Non-pigmented ciliary epithelial cell (primary cell): ENCODE measurements around the gene MTMR3.
"Not testable (repeated sequence)": the region's sequence is repeated elsewhere in the genome, so short reads cannot be mapped to it uniquely, and the experiment has no call there.

Experiments
- DNase-seq: peaks from one replicate; pipeline ENCODE4 v3.0.0-alpha.2; 2010; ENCODE audit warnings: low read depth

The MTMR3 gene

DNA sequence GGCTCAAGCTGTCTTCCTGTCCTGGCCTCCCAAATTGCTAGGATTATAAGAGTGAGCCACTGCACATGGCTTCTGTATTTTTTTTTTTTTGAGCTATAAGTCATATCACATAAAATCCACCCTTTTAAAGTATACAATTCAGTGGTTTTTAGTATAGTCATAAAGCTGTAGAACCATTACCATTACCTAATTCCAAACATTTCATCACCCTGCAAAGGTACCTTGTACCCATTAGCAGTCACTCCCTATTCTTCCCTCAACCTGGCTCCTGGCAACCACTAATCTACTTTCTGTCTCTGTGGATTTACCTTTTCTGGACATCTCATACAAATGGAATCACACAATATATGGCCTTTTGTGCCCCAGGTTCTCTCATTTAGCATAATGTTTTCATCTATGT, 84.5 kb downstream of the MTMR3 start:
- no peak for DNase-seq

DNA sequence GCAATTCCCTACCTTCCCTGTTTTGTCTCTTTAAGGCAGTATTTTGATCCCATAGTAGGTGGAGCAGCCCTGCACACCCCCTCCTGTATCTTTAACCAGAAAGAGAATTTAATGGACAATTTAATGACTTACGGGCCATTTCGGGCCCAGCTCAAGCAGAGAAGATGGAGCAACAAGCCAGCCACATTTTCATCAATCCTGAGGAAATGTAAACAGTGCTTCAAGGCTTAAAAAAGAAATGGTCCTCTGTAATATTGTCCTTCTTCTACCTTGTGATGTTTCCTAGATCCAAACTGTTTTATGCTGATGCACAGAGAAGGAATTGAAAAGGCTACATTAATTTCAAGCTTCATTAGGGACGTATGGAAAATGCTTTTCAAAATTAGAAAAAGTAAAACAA, 88.6 kb downstream of the MTMR3 start:
- DNase-seq, result no peak

DNA sequence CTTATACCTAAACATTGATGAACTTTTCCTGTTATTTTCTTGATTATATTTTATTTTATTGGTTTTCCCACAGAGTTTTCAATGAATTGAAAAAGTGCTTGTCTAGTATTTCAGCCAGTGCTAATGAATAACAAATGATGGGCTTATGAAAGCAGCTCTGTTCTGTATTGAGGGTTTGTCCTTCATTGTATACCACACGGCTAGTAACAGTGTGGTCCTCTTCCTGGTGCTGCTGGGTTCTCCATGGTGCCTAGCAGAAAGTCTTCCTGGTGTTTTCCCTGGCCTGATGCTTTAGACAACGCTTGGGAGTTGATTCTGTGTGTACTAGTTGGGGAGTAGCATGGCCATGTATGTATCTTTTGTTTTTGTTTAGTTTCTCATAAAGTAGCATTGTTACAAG, 89.1 kb downstream of the MTMR3 start:
- no peak for DNase-seq

DNA sequence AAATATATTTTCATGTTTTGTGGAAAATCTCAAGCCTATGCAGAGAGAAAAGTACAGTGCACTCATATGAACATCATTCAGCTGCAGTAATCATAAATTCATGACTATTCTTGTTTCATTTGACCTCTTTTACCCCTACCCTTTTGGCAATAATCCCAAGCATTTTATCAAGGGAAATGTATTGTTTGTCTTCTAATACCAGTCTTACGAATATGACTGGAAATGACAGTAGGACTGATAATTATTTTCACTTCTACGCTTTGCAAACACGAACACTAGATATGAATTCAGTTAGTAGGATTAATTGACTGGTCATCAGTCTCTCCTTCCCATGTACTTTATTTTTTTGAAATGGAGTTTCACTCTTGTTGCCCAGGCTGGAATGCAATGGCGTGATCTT, 90.3 kb downstream of the MTMR3 start:
- no peak for DNase-seq

DNA sequence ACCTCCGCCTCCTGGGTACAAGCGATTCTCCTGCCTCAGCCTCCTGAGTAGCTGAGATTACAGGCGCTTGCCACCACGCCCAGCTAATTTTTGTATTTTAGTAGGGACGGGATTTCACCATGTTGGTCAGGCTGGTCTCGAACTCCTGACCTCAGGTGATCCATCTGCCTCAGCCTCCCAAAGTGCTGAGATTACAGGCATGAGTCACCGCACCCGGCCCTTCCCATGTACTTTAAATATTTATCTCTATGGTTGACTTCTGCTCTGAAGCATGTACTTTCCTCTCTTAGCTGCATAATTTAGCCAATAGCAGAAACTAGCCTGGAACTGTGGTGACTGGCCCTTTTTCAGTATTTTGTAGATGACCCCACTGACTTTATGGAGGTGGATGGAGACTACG, 90.7 kb downstream of the MTMR3 start:
- DNase-seq, result not testable (repeated sequence)

DNA sequence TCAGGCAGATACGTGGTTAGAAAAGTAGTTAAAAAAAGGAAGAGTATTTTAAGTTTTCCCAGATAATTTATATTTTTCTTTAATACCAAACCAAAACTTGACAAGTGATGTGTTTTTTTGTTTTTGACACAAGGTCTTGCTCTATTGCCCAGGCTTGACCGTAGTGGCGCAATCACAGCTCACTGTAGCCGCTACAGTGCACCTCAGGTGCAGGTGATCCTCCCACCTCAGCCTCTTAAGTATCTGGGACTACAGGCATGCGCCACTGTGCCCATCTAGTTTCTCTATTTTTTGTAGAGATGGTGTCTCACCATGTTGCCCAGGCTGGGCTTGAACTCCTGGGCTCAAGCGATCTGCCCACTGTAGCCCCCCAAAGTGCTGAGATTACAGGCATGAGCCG, 92.5 kb downstream of the MTMR3 start:
- DNase-seq, result no peak

DNA sequence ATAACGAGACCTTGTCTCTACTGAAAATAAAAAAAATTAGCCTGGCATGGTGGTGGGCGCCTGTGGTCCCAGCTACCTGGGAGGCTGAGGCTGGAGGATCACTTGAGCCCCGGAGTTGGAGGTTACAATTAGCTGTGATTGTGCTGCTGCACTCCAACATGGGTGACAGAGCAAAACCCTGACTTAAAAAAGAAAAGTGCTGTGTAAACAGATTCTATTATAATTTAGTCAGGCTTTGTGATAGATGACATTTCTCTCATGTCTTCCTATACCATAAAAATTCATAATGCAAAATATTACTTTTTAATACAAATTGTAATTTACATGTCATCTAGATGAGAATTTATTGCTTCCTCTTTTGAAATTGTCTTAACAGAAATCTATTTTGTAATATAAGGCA, 94.1 kb downstream of the MTMR3 start:
- no peak for DNase-seq

DNA sequence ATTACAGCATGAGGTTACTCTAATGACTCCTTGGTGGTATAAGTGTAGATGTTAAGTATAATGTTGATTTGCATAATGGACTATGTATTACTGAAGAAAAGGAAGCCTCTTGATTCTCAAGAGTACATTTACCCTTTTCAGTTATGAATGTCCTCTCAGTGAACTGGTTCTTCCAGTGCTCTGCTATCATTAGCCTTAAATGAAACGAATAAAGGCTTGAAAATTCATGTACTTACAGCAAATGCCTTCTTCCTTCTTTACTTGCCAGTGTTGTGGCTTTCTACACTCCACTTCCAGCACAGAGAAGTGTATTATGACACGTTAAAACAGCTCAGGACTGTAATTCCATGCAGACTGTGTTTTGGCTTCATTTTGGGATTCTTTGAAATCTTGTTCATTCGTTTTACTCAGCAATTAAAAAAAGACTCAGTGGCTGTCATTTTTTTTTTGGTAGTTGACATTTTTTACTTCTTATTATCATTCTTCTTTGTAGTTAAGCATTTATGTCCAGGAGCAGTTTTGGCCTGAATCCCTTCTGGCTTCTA, 96.9 kb downstream of the MTMR3 start:
- no peak for DNase-seq

DNA sequence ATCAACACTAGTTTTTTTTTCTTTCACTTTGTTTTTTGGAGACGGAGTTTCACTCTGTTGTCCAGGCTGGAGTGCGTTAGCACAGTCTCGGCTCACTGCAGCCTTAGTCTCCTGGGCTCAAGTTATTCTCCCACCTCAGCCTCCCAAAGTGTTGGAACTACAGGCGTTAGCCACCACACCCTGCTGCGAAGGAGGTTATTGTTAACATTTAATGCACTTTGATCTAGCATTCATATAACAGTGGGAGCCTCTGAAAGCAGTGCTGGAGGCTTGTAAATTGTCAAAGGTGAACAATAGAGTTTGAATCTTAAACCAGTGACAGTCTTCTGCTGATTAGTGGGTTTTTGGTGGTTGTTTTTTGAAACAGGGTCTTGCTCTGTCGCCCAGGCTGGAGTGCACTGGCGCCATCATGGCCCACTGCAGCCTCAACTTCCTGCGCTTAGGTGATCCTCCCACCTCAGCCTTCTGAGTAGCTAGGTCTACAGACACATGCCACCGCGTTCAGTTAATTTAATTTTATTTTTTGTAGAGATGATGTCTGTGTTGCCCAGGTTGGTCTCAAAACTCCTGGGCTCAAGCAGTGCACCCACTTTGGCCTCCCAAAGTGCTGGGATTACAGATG, 100.4 kb downstream of the MTMR3 start:
- DNase-seq, result no peak

DNA sequence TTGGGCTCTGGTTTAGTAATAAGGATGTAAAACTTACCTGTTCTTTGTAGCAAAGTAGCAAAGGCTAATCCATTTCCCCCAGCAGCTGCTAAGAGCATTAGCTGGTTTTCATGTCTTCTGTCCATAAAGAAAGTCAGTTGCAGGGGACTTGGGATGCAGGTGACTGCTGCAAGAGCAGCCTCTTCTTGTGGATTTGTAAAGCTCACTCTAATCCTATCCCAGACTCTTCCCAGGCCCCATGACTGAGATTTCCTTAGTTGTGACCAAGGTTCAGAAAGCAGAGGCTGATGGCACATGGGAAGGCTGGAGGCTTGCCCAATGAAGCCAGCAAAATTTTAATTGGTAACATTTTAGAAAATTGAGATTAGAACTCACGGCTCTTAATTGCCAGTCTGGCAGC, 102.9 kb downstream of the MTMR3 start:
- no peak for DNase-seq

DNA sequence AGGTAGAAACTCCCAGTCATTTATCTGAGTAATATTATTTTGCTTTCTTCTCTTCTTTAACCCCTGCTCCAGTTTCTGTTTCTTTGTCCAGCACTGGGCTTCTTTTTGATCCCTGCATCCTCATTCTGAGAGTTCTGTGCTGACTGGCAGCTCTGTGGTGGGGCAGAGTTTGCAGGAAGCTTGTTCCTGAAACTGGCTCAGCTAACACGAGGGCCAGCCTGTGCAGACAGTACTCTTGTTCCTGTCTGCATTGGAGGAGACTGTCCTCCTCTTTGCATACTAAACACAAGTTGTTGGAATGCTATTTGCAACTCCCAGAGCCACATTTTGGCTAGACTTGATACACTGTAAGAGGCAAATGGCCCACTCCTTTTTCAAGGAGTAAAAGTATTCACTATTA, 104.2 kb downstream of the MTMR3 start:
- DNase-seq, result no peak

DNA sequence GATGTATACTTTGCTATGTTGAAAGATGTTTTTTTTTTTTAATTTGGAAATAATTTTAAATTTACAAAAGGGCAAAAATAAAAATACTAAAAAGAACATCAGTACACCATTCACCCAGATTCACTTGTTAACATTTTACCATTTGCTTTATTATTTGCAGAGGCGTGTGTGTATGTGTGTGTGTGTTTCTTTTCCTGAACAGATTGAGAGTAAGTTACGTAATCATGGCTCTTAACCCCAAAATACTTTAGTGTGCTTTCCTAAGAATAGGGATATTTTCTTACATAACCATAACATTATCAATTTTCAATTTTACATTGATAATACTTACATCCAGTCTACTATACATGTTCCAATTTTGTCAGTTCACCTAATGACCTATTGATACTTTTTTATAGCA, 105.7 kb downstream of the MTMR3 start:
- DNase-seq, result no peak

DNA sequence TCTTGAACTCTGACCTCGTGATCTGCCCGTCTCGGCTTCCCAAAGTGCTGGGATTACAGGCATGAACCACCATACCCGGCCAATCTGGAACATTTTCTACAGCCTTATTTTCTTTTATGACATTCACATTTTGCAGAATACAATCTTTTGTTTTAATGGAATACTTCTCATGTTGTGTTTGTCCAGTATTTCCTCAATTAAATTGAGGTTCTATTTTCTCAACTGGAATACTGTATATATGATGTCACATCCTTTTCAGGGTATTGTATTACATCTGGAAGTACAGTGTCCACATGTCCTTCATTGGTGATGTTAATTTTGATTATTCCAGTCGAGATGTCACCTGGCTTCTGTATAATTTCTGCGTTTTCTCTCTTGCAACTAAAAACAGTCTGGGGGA, 106.5 kb downstream of the MTMR3 start:
- no peak for DNase-seq

DNA sequence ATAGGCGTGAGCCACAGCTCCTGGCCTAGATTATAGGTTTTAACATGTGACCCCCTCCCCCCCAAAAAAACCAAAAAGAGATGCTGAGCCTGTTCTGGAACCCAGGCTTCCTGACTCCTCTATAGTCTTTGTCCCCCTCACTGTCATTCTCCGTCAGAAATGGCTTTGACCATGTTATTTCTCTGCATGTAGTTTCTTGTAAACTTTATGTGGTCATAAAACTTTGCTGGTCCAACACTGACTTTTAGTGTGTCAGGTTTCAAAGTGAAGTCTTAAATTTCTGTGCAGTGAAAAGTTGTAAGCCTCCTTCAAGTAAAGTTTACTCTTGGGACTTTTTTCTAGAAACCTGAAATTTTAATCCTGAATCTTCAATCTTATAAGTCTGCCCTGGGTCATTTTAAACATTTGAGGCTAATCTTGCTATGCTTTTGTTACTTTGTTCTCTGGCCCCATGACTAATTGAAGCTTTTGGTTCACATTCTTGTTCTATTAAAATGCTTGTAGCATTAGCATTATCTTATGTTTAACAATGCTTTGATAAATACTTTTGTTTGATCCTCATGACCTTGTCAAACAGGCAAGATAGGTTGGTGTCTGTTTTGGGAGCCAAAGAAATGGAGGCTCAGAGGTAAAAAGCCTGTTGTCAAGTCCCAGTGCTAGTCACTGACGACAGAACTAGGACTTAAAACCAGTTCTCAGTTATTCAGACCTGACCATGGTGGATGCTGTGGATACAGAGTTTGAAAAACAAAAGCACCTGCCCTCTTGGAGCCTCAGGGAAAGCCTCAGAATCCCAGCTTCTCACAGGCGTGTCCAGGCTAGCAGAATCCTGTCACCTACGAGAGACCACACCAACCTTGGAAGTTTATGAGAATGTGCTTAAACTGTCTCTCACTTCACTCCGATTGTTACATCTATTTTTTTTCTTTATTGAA, 109.6 kb downstream of the MTMR3 start:
- DNase-seq, result no peak

DNA sequence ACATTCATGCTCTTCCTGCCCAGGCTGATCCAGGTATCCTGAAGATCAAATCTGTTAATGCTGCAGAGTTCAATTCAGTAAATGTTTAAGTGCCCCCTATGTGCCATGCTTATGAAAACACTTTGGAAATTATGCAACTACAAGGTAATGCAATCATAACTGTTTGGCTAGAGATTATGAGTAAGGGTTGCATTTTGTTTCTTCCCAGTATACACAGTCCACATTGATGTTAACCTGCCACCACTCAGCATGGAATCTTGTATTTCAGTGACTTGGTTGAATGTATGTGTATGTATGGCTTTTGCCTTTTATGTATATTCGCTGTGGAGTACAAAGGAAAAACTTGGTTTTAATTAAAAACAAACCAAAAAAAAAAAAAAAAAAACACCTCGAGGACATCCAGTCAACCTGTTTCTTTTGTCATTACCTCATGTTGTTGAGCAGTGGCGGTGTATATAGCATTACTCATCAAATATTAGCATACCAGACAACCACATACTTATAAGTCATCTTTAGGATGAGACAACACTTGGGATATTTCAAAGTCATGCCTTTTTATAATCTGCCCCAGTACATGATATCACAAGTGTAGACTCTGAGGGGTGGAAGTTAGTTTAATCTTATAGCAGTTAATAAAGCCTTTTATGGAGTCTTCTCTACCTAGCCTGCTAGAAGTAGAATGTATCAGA, 111.2 kb downstream of the MTMR3 start:
- peak; percentile 83 for DNase-seq

DNA sequence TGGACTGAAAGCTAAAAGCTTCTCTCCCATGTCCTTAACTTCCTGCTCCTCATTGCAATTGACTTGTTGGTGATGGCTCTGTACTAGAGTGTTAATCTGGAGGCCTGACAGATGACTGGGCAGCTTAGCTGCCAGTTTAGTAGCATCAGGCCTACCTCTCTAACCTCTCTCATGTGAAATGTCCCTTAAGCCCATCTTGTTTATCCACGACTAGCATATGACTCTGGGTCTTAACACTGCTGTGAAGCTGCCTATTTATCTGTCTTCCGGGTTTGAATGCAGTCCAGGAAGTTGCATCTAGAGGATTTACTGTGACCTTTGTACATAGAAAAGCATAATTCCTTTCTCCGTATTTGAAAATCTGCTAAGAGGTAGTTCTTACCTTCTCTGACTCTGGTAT, 112.0 kb downstream of the MTMR3 start:
- DNase-seq, result no peak

DNA sequence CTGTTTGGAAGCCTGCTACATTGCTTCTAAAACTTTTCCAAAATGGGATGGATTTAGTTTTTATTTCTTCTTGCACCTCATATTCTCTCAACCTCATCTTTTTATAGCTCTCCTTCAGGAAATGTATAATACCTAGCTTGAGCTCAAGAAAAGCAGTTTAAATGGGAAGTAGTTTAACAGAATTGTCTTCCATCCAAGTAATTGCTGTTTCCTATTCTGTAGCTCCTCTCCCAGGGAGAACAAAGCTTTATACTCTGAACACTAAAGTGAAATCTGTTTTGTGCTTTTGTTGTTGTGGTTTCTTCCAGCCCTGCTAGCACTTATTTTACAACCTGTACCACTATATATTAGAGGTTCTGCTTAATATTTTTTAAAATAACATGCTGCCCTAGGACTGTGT, 114.1 kb downstream of the MTMR3 start:
- no peak for DNase-seq

DNA sequence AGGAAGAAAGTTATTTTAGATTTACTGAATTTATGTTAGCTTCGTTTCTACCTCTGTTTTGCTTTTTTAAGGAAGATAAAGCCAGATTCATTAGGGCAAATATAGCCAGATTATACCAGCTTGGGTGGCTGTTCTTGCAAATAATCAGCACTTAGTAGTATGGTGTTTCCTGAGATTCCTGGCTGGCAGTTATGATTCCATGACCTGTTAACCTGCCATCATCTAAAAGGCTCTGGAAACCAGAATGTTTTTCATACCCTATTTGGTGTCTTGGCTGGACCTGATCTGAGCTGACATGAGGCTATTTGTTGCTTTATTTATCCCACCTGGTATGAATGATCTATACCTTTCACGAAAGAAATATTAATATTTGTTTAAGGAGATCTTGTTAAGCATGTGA, 114.5 kb downstream of the MTMR3 start:
- DNase-seq, result no peak

DNA sequence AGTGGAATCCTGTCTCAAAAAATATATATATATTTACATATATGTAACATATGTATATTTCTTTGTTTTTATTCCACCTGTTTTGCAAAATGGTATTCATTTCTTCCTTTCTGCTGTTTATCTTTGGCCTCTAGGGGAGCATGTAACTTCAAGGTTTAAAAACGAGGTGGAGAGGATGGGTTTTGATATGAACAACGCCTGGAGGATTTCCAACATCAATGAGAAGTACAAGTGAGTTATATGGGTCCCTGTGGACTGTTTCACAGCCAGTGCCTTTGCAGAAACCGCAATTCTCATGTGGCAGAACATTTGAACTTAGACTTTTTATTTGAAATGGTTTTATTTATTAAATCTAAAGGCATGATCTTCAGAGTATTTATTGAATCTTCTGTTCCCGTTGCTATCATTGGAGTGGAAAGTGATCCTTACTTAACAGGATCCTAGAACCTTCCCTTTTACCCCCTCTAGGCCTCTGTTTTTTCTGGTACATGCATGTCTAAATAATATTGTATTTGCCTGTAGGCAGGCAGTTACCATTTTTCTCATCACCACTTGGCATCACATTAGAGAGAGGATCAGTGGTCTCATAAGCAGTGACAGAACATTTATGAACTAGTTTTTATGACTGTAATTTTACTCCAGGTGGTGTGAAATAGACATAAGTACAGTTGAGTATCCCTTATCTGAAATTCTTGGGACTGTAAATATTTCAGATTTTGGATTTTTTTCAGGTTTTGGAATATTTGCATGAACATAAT, 115.8 kb downstream of the MTMR3 start:
- DNase-seq, result no peak

DNA sequence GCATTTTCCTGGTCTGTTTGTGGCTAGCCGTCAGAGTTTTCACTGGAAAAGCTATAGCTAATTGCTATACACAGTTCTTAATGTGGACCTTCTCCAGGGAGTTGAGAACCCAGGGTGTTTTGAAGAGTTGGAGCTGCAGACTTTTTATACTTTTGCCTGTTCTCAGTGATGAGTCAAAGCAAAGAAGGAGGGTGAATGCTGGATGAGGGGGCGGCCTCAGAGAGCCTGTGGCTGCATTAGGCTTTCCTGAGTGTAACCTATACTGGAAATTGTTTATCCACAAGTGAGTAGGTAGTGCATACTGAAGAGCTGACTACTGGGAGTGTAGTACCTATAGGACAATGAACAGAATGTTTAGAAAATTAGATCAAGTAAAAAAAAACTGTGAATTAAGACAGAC, 117.6 kb downstream of the MTMR3 start:
- DNase-seq, result no peak

DNA sequence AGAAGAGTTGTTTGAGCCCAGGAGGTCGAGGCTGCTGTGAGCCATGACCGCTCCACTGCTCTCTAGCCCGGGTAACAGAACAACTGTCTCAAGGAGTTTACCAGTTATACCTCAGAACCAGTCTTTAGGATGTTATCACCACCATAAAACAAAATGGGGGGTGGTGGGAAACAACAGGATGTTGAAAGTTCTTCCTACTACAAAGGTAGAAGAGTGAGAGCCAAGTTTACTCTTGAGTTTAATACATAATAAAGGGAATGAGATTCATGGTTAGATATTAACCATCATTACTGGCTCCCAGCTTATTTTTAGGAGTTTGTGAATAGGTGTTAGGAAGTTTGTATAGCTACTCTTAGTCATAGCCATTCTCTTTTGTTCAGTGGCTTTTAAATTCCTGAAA, 118.5 kb downstream of the MTMR3 start:
- DNase-seq, result no peak

DNA sequence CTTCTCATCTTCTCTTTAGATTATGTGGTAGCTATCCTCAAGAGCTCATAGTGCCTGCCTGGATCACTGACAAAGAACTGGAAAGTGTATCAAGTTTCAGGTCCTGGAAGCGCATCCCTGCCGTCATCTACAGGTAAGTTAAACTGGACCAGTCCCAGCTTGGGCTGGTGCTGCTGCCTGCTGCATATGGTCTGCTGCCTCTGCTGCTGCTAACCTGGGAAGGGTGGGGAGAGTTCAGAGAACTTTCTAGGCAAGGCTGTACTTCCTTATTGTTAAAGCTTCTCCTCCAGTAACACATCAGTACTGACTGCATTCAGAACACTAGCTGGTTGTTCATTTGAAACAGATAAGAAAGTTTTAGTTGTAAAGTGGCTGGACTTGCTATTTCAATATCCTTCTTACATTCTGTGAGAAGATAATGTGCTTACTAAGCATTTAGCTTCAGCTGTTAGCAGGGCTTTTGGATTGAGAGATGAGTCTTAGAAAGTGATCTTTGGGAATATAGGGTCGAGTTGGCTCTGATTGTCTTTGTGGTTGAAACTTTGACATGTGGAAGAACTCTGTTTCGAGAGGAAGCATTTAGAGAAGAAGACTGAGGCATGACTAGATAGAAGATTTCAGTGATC, 120.0 kb downstream of the MTMR3 start:
- DNase-seq, result no peak
